HepG2 (cell line): ENCODE data around the gene FAM20C. TPM values are rescaled to one million over a fixed set of nuclear protein-coding genes. Genes with fewer than 3 reads are reported as not detected.

Experiments used
- BCL6 ChIP-seq: IDR thresholded peaks from 2 replicates; pipeline ENCODE4 v1.6.1; 2016; ENCODE audit warnings: missing genetic modification reagents, missing compliant biosample characterization
- MAFK ChIP-seq, 2 experiments: IDR thresholded peaks in 1 of 2; conservative IDR thresholded peaks in 1 of 2; 2 replicates each; pipeline ENCODE4 v1.6.1; 2011; ENCODE audit warnings: improper control_type of control experiment in 2 of 2, low read length in 2 of 2
- MAZ ChIP-seq, 2 experiments: sonication (generic) in 1 of 2; formaldehyde crosslinking in 1 of 2; IDR thresholded peaks; 2 replicates each; pipeline versions ENCODE4 v1.5.0 to v1.6.1; 2012 to 2020; ENCODE audit warnings: low read depth in 2 of 2, mild to moderate bottlenecking in 2 of 2, borderline replicate concordance in 1 of 2, improper control_type of control experiment in 1 of 2, low read length in 1 of 2, missing genetic modification reagents in 1 of 2, moderate library complexity in 1 of 2
- MIER2 ChIP-seq: IDR thresholded peaks from 2 replicates; pipeline ENCODE4 v1.6.1; 2016; ENCODE audit warnings: missing biosample characterization, missing genetic modification reagents
- MYC ChIP-seq: sonication (generic); formaldehyde crosslinking; IDR thresholded peaks from 2 replicates; pipeline ENCODE4 v1.9.0; 2021; ENCODE audit warnings: missing genetic modification reagents, borderline replicate concordance
- PHF20 ChIP-seq: sonication (generic); formaldehyde crosslinking; IDR thresholded peaks from 2 replicates; pipeline ENCODE4 v1.5.0; 2020; ENCODE audit warnings: mild to moderate bottlenecking, missing genetic modification reagents
- RCOR2 ChIP-seq: IDR thresholded peaks from 2 replicates; pipeline ENCODE4 v1.6.1; 2016; ENCODE audit warnings: missing biosample characterization, missing genetic modification reagents
- SMYD3 ChIP-seq: sonication (generic); formaldehyde crosslinking; IDR thresholded peaks from 2 replicates; pipeline ENCODE4 v1.8.1; 2023; ENCODE audit warnings: mild to moderate bottlenecking, missing genetic modification reagents
- SOX5 ChIP-seq: IDR thresholded peaks from 2 replicates; pipeline ENCODE4 v1.6.1; 2016; ENCODE audit warnings: borderline replicate concordance
- STAG1 ChIP-seq: sonication (generic); formaldehyde crosslinking; IDR thresholded peaks from 2 replicates; pipeline ENCODE4 v1.4.0; 2020; ENCODE audit warnings: missing genetic modification reagents
- ZBTB8A ChIP-seq: sonication (generic); formaldehyde crosslinking; IDR thresholded peaks from 2 replicates; pipeline ENCODE4 v1.4.0; 2020; ENCODE audit warnings: mild to moderate bottlenecking, low read depth, missing genetic modification reagents, borderline replicate concordance
- ZFY ChIP-seq: sonication (generic); formaldehyde crosslinking; IDR thresholded peaks from 2 replicates; pipeline ENCODE4 v1.4.0; 2020; ENCODE audit warnings: missing genetic modification reagents
- ZNF138 ChIP-seq: sonication (generic); formaldehyde crosslinking; IDR thresholded peaks from 2 replicates; pipeline ENCODE4 v1.5.0; 2020; ENCODE audit warnings: mild to moderate bottlenecking, low read depth, missing genetic modification reagents
- ZNF30 ChIP-seq: sonication (generic); formaldehyde crosslinking; IDR thresholded peaks from 2 replicates; pipeline ENCODE4 v1.5.0; 2020; ENCODE audit warnings: mild to moderate bottlenecking, missing genetic modification reagents
- ZNF557 ChIP-seq: sonication (generic); formaldehyde crosslinking; IDR thresholded peaks from 2 replicates; pipeline ENCODE4 v1.4.0; 2020; ENCODE audit warnings: missing genetic modification reagents
- ZNF670 ChIP-seq: sonication (generic); formaldehyde crosslinking; IDR thresholded peaks from 2 replicates; pipeline ENCODE4 v1.8.0; 2022; ENCODE audit warnings: mild to moderate bottlenecking, missing genetic modification reagents, borderline replicate concordance
- ZNF776 ChIP-seq: sonication (generic); formaldehyde crosslinking; IDR thresholded peaks from 2 replicates; pipeline ENCODE4 v1.4.0; 2020; ENCODE audit warnings: mild to moderate bottlenecking, missing genetic modification reagents
- ZNF777 ChIP-seq: sonication (generic); formaldehyde crosslinking; IDR thresholded peaks from 2 replicates; pipeline ENCODE4 v1.4.0; 2020; ENCODE audit warnings: missing genetic modification reagents
- ZNF788 ChIP-seq: sonication (generic); formaldehyde crosslinking; IDR thresholded peaks from 2 replicates; pipeline ENCODE4 v1.5.0; 2020; ENCODE audit warnings: mild to moderate bottlenecking, missing genetic modification reagents, borderline replicate concordance
- ZNF891 ChIP-seq: sonication (generic); formaldehyde crosslinking; IDR thresholded peaks from 2 replicates; pipeline ENCODE4 v1.5.0; 2020; ENCODE audit warnings: mild to moderate bottlenecking, missing genetic modification reagents
- polyA plus RNA-seq, 8 experiments: library from polyadenylated mRNA; depleted of rRNA in 3 of 8; stranded (reverse) in 7 of 8; unstranded in 1 of 8; fragments of >200 nt; fragmentation: Illumina TruSeq in 4 of 8; extraction: Trizol in 4 of 8; gene quantifications; 2 replicates each; pipeline versions ENCODE4 v1.2.1 to v1.2.3, GENCODE V29; 2011 to 2016; ENCODE audit warnings: low read depth in 4 of 8, missing spikeins in 1 of 8, mixed read lengths in 1 of 8; ENCODE audit not compliant: insufficient read depth in 1 of 8
- total RNA-seq, 5 experiments: library from RNA; depleted of rRNA; stranded (reverse); fragments of >200 nt; fragmentation: Illumina TruSeq; extraction: Trizol; gene quantifications; 2 replicates each; pipeline ENCODE4 v1.2.3, GENCODE V29; 2016; ENCODE audit warnings: low read depth in 1 of 5
- TF ChIP-seq, protein P1 (sequence below): sonication (generic); formaldehyde crosslinking; IDR thresholded peaks from 2 replicates; pipeline ENCODE4 v1.8.0; 2022; ENCODE audit warnings: missing genetic modification reagents, mild to moderate bottlenecking, moderate library complexity, borderline replicate concordance
- TF ChIP-seq, protein P2 (sequence below): IDR thresholded peaks from 2 replicates; pipeline ENCODE4 v1.6.1; 2016; ENCODE audit warnings: low read depth
- TF ChIP-seq, protein P3 (sequence below): sonication (generic); formaldehyde crosslinking; IDR thresholded peaks from 2 replicates; pipeline ENCODE4 v1.9.0; 2022; ENCODE audit warnings: low read depth, missing genetic modification reagents
- TF ChIP-seq, protein P4 (sequence below): sonication (generic); formaldehyde crosslinking; IDR thresholded peaks from 2 replicates; pipeline ENCODE4 v1.5.0; 2020; ENCODE audit warnings: missing genetic modification reagents

Gene FAM20C
- total and polyA plus RNA-seq, 2 of the 13 experiments (the other 11 are each of a cell fraction or from before 2014, with no cell fraction given): 11.9 to 19.9 TPM

DNA sequence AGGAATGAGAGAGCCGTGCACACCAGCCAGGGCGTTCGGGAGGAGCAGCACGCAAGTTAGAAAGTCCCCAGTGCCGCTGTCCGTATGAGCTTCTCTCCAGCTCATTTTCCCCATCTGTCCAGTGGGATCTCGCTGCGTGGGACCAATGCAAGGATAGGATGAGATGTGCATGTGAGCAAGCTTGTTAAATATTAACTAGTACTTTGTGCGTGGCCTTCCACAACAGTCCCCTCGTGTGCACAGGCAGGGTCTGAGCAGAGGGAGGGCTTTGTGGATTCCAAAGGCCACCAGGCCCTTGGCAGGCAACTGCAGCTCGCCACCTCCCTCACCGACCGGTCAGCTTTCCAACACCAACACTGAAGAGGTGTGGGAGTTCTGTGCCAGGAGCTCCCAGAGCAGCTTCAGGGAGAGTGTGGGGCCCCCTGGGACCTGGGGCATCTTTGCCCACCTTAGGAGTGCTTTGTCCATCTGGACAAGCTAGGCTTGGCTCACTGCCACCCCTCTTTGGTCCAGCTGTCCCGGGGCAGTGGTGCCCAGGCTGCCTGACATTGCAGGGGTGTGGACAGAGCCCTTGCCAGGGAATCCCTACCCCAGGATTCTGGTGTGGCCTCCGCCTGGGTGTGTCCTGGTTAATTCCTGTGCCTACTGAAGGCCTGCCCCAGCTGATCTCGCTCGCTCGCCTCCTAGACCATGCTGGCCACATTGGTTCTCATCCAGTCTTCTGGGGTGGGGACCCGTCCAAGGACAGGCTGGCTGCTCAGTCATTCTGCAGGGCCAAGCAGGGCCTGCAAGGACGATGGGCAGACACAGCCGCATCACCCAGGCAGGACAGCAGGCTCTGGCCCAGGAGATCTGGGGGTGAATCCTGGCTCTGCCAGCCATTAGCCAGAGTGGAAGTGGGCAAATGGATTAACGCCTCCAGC is 5.3 kb downstream of the FAM20C start (continued):
- TF ChIP-seq BCL6 (CRISPR knock-in tag): peak; percentile 46; the same call in 1 of the 2 replicates
- no peak for TF ChIP-seq ZNF776 (CRISPR knock-in tag)
- no peak for TF ChIP-seq ZNF777
- no peak for TF ChIP-seq ZNF891 (CRISPR knock-in tag)
- no peak for TF ChIP-seq MAZ (IDR thresholded peaks at IDR 0.05; ENCODE audit: borderline replicate concordance, low read depth, low read length)
- TF ChIP-seq MAZ (CRISPR knock-in tag; IDR thresholded peaks at IDR 0.05; ENCODE audit: low read depth): no peak
- TF ChIP-seq SOX5: peak; percentile 64; the same call in 1 of the 2 replicates
- TF ChIP-seq, protein P1, sequence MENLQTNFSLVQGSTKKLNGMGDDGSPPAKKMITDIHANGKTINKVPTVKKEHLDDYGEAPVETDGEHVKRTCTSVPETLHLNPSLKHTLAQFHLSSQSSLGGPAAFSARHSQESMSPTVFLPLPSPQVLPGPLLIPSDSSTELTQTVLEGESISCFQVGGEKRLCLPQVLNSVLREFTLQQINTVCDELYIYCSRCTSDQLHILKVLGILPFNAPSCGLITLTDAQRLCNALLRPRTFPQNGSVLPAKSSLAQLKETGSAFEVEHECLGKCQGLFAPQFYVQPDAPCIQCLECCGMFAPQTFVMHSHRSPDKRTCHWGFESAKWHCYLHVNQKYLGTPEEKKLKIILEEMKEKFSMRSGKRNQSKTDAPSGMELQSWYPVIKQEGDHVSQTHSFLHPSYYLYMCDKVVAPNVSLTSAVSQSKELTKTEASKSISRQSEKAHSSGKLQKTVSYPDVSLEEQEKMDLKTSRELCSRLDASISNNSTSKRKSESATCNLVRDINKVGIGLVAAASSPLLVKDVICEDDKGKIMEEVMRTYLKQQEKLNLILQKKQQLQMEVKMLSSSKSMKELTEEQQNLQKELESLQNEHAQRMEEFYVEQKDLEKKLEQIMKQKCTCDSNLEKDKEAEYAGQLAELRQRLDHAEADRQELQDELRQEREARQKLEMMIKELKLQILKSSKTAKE (CRISPR knock-in tag): no peak
- TF ChIP-seq, protein P2, sequence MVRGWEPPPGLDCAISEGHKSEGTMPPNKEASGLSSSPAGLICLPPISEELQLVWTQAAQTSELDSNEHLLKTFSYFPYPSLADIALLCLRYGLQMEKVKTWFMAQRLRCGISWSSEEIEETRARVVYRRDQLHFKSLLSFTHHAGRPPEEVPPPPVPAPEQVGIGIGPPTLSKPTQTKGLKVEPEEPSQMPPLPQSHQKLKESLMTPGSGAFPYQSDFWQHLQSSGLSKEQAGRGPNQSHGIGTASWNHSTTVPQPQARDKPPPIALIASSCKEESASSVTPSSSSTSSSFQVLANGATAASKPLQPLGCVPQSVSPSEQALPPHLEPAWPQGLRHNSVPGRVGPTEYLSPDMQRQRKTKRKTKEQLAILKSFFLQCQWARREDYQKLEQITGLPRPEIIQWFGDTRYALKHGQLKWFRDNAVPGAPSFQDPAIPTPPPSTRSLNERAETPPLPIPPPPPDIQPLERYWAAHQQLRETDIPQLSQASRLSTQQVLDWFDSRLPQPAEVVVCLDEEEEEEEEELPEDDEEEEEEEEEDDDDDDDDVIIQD (CRISPR knock-in tag): no peak
- no peak for TF ChIP-seq ZBTB8A
- peak; percentile 78 for TF ChIP-seq MYC (CRISPR knock-in tag)
- TF ChIP-seq ZFY (CRISPR knock-in tag): peak; percentile 67
- no peak for TF ChIP-seq MAFK (conservative IDR thresholded peaks at IDR 0.05 in 1 of 2, IDR thresholded peaks at IDR 0.05 in 1 of 2; ENCODE audit: low read length in 2 of 2)
- no peak for TF ChIP-seq ZNF788
- TF ChIP-seq RCOR2: no peak
- TF ChIP-seq PHF20 (CRISPR knock-in tag): no peak
- no peak for TF ChIP-seq ZNF670
- no peak for TF ChIP-seq SMYD3 (CRISPR knock-in tag)
- no peak for TF ChIP-seq ZNF557 (CRISPR knock-in tag)
- TF ChIP-seq, protein P3, sequence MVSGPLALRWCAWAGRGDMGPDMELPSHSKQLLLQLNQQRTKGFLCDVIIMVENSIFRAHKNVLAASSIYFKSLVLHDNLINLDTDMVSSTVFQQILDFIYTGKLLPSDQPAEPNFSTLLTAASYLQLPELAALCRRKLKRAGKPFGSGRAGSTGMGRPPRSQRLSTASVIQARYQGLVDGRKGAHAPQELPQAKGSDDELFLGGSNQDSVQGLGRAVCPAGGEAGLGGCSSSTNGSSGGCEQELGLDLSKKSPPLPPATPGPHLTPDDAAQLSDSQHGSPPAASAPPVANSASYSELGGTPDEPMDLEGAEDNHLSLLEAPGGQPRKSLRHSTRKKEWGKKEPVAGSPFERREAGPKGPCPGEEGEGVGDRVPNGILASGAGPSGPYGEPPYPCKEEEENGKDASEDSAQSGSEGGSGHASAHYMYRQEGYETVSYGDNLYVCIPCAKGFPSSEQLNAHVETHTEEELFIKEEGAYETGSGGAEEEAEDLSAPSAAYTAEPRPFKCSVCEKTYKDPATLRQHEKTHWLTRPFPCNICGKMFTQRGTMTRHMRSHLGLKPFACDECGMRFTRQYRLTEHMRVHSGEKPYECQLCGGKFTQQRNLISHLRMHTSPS (CRISPR knock-in tag): 0 out of 2 replicates have a peak, but pooled peaks have one; percentile 49
- TF ChIP-seq STAG1 (CRISPR knock-in tag): no peak
- no peak for TF ChIP-seq ZNF30 (CRISPR knock-in tag)
- 0 out of 2 replicates have a peak, but pooled peaks have one; percentile 37 for TF ChIP-seq MIER2
- TF ChIP-seq, protein P4, sequence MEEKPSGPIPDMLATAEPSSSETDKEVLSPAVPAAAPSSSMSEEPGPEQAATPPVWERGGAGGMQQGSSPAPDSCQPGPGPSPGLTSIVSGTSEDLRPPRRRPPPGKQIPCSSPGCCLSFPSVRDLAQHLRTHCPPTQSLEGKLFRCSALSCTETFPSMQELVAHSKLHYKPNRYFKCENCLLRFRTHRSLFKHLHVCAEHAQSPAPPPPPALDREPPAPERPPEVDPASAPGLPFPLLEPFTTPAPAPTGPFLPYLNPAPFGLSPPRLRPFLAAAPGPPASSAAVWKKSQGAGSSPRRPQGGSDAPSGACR (CRISPR knock-in tag): no peak
- no peak for TF ChIP-seq ZNF138
